Measurements from ENCODE around the gene POU5F2.
A peak's percentile ranks its signal among the peaks of the same experiment; 100 is the strongest.

The POU5F2 gene

GRCh38 chr5:93741136-93741811 lies at the start of gene POU5F2:
TSS of gene POU5F2 (minus strand) at chr5:93741600. CDS start at chr5:93741563, 37 bp downstream.
- no peak for DNase-seq (ENCODE audit: low spot score)

- no peak for DNase-seq (ENCODE audit: low spot score)
Observed at GRCh38 chr5:93790401-93790800, 49.0 kb upstream of the POU5F2 start.

- no peak for DNase-seq (ENCODE audit: low spot score)
Observed at GRCh38 chr5:93789173-93790067, 48.0 kb upstream of the POU5F2 start.

GRCh38 chr5:93787598-93787997 lies 46.2 kb upstream of the POU5F2 start:
- DNase-seq (ENCODE audit: low spot score), result no peak

- DNase-seq (ENCODE audit: low spot score), result no peak
Observed at GRCh38 chr5:93785475-93785874, 44.1 kb upstream of the POU5F2 start.

- DNase-seq (ENCODE audit: low spot score), result no peak
Observed at GRCh38 chr5:93782978-93783377, 41.6 kb upstream of the POU5F2 start.

- DNase-seq (ENCODE audit: low spot score), result no peak
Observed at GRCh38 chr5:93777620-93778019, 36.2 kb upstream of the POU5F2 start.

GRCh38 chr5:93756372-93756771 lies 15.0 kb upstream of the POU5F2 start:
- DNase-seq (ENCODE audit: low spot score), result no peak

GRCh38 chr5:93755716-93756115 lies 14.3 kb upstream of the POU5F2 start:
- DNase-seq (ENCODE audit: low spot score), result no peak

- no peak for DNase-seq (ENCODE audit: low spot score)
Observed at GRCh38 chr5:93748875-93749397, 7.5 kb upstream of the POU5F2 start.

- DNase-seq (ENCODE audit: low spot score), result peak; percentile 9
Observed at GRCh38 chr5:93746406-93747056, 5.1 kb upstream of the POU5F2 start.

GRCh38 chr5:93736284-93736683 lies 5.1 kb downstream of the POU5F2 start:
- DNase-seq (ENCODE audit: low spot score), result no peak

- DNase-seq (ENCODE audit: low spot score), result no peak
Observed at GRCh38 chr5:93735378-93735777, 6.0 kb downstream of the POU5F2 start.

GRCh38 chr5:93731987-93732386 lies 9.4 kb downstream of the POU5F2 start:
- no peak for DNase-seq (ENCODE audit: low spot score)

- DNase-seq (ENCODE audit: low spot score), result no peak
Observed at GRCh38 chr5:93726595-93726994, 14.8 kb downstream of the POU5F2 start.

GRCh38 chr5:93724791-93725190 lies 16.6 kb downstream of the POU5F2 start:
- DNase-seq (ENCODE audit: low spot score), result no peak

GRCh38 chr5:93723681-93724080 lies 17.7 kb downstream of the POU5F2 start:
- no peak for DNase-seq (ENCODE audit: low spot score)

GRCh38 chr5:93723005-93723404 lies 18.4 kb downstream of the POU5F2 start:
- DNase-seq (ENCODE audit: low spot score), result peak; percentile 14

GRCh38 chr5:93722588-93722987 lies 18.8 kb downstream of the POU5F2 start:
- DNase-seq (ENCODE audit: low spot score), result no peak

GRCh38 chr5:93721511-93721910 lies 19.9 kb downstream of the POU5F2 start:
- DNase-seq (ENCODE audit: low spot score), result no peak

- DNase-seq (ENCODE audit: low spot score), result no peak
Observed at GRCh38 chr5:93721071-93721470, 20.3 kb downstream of the POU5F2 start.

GRCh38 chr5:93717162-93717561 lies 24.2 kb downstream of the POU5F2 start:
- no peak for DNase-seq (ENCODE audit: low spot score)

- DNase-seq (ENCODE audit: low spot score), result no peak
Observed at GRCh38 chr5:93716453-93716852, 24.9 kb downstream of the POU5F2 start.
